Naive thymus-derived CD4-positive, alpha-beta T cell (primary cell): Measurements from ENCODE around the gene PLA2G2F. TPM values are rescaled to one million over a fixed set of nuclear protein-coding genes. Genes with fewer than 3 reads are reported as not detected.

ENCODE experiments used
- ATAC-seq: fragments of 150-1000 bp; cut with Tn5 transposase; 2 replicates; pipeline ENCODE4 v1.10.0; 2021; ENCODE audit warnings: mild to moderate bottlenecking, moderate library complexity
- CTCF ChIA-PET: fragments of 350-600 bp; sonication (Branson Sonifier 250); formaldehyde crosslinking; loops from one replicate; lab custom pipeline; 2021; ENCODE audit warnings: antibody characterized with exemption; lab: Charles Lee
- POLR2A ChIA-PET: fragments of 350-600 bp; sonication (Branson Sonifier 250); formaldehyde crosslinking; loops from one replicate; lab custom pipeline; 2021; ENCODE audit warnings: antibody characterized with exemption, inconsistent platforms; lab: Charles Lee
- DNase-seq, 9 donors: peaks; one replicate each; pipeline versions ENCODE4 v3.0.0 to v3.0.0-alpha.2; 2020 to 2022; ENCODE audit warnings: mixed read lengths in 1 of 9
- H3K27ac ChIP-seq: one replicate; pipeline ENCODE4 v1.7.0; 2013; ENCODE audit warnings: mild to moderate bottlenecking, low read depth, low read length, moderate library complexity
- H3K27me3 ChIP-seq, 2 donors: one replicate each; pipeline ENCODE4 v1.7.0; 2013; ENCODE audit warnings: low read length in 2 of 2, mild to moderate bottlenecking in 2 of 2, moderate library complexity in 2 of 2; ENCODE audit not compliant: control insufficient read depth in 2 of 2, insufficient read depth in 2 of 2
- H3K36me3 ChIP-seq, 3 experiments: 1 replicate in 2 of 3; 2 replicates in 1 of 3; pipeline ENCODE4 v1.7.0; 2013; ENCODE audit warnings: low read length in 3 of 3, mild to moderate bottlenecking in 3 of 3, moderate library complexity in 1 of 3; ENCODE audit not compliant: insufficient read depth in 3 of 3, control insufficient read depth in 2 of 3
- H3K4me1 ChIP-seq, 2 donors: one replicate each; pipeline ENCODE4 v1.7.0; 2013; ENCODE audit warnings: low read length in 2 of 2, mild to moderate bottlenecking in 2 of 2, moderate library complexity in 1 of 2; ENCODE audit not compliant: control insufficient read depth in 2 of 2, insufficient read depth in 2 of 2
- H3K4me3 ChIP-seq: 2 replicates; pipeline ENCODE4 v1.7.0; 2013; ENCODE audit warnings: mild to moderate bottlenecking, low read length
- H3K9me3 ChIP-seq, 3 experiments: 1 replicate in 2 of 3; 2 replicates in 1 of 3; pipeline ENCODE4 v1.7.0; 2013; ENCODE audit warnings: low read length in 3 of 3; ENCODE audit not compliant: control insufficient read depth in 2 of 3
- H3K27ac Mint-ChIP-seq, 9 donors: one replicate each; pipeline ENCODE4 v1.8.0; 2020 to 2022; ENCODE audit warnings: mixed read lengths in 9 of 9, mild to moderate bottlenecking in 8 of 9, moderate library complexity in 5 of 9, inconsistent platforms in 2 of 9
- H3K27me3 Mint-ChIP-seq, 5 donors: one replicate each; pipeline ENCODE4 v1.8.0; 2021 to 2022; ENCODE audit warnings: mixed read lengths in 5 of 5, mild to moderate bottlenecking in 1 of 5
- H3K36me3 Mint-ChIP-seq, 5 donors: one replicate each; pipeline ENCODE4 v1.8.0; 2020 to 2022; ENCODE audit warnings: mixed read lengths in 5 of 5, mild to moderate bottlenecking in 3 of 5, inconsistent platforms in 1 of 5
- H3K4me1 Mint-ChIP-seq, 7 donors: one replicate each; pipeline ENCODE4 v1.8.0; 2020 to 2022; ENCODE audit warnings: mixed read lengths in 7 of 7, mild to moderate bottlenecking in 3 of 7, inconsistent platforms in 1 of 7
- H3K4me3 Mint-ChIP-seq, 10 donors: one replicate each; pipeline ENCODE4 v1.8.0; 2020 to 2022; ENCODE audit warnings: mild to moderate bottlenecking in 10 of 10, mixed read lengths in 10 of 10, moderate library complexity in 6 of 10, inconsistent platforms in 2 of 10
- H3K9me3 Mint-ChIP-seq, 11 donors: one replicate each; pipeline ENCODE4 v1.8.0; 2020 to 2022; ENCODE audit warnings: mixed read lengths in 11 of 11, mild to moderate bottlenecking in 4 of 11, inconsistent platforms in 1 of 11, moderate library complexity in 1 of 11
- intact Hi-C, 2 donors: fragments of 100-400 bp; cut with micrococcal nuclease; formaldehyde crosslinking; loops; one replicate each; pipeline ENCODE4 v1.15.1; 2023
- polyA plus RNA-seq, 2 donors: library from polyadenylated mRNA; unstranded; fragments of 300-500 nt; fragmentation: Illumina TruSeq; gene quantifications; one replicate each; pipeline ENCODE4 v1.2.3, GENCODE V29; 2021
- total RNA-seq, 6 experiments: library from RNA in 5 of 6; stranded (reverse) in 5 of 6; gene quantifications; 1 replicate in 5 of 6; 2 replicates in 1 of 6; pipeline ENCODE4 v1.2.3 and lab custom pipeline; 2021 to 2026

The PLA2G2F gene
- total and polyA plus RNA-seq, 7 experiments from 2014 or later, result not detected

DNA sequence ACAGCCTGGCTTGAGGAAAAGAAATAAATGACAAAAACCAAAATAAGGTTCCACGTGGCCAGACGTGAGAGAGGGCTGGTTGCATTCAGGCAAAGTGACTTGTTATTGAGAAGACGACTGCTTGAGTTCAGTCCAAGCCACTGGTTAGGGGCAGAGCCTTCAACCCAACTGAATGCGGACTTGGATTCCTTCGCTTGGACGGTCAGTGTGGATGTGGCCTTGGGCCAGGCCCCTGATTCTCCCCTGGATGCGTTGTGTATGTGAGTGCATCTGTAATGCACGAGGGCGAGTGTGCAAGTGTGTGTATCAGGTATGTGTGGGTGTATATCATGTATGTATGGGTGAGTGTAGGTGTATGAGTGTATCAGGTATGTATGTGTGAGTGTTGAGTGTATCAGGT, 1.9 kb downstream of the PLA2G2F start:
- Mint-ChIP-seq H3K9me3 (no peaks in the 10 kb centered on the region), H3K27me3 (peaks cover 4 to 14% (median 8%) of the 10 kb centered on the region in 5 donors), H3K36me3 (no peaks in the 10 kb centered on the region), H3K4me1 (no peaks in the 10 kb centered on the region), H3K4me3 (no peak overlapping the region), H3K27ac (no peak overlapping the region)
- intact Hi-C loops, result no loop called here
- Histone ChIP-seq H3K36me3 (no peaks in the 10 kb centered on the region), H3K4me3 (no peak overlapping the region), H3K4me1 (no peaks in the 10 kb centered on the region), H3K9me3 (no peaks in the 10 kb centered on the region), H3K27ac (no peak overlapping the region), H3K27me3 (no peaks in the 10 kb centered on the region)
- POLR2A ChIA-PET, result no interaction called here
- CTCF ChIA-PET, result no interaction called here
- DNase-seq, result no peak
- no peak for ATAC-seq

GRCh38 chr1:20141466-20141865, 2.3 kb downstream of the PLA2G2F start:
- ATAC-seq (no peak), DNase-seq (no peak)
- Mint-ChIP-seq H3K27ac (no peak overlapping the region), H3K9me3 (no peaks in the 10 kb centered on the region), H3K4me3 (no peak overlapping the region), H3K27me3 (peaks cover 4 to 12% (median 8%) of the 10 kb centered on the region in 5 donors), H3K4me1 (no peaks in the 10 kb centered on the region), H3K36me3 (no peaks in the 10 kb centered on the region)
- ChIA-PET POLR2A (no interaction called here), CTCF (no interaction called here)
- no peaks in the 10 kb centered on the region for H3K36me3 ChIP-seq
- H3K27ac ChIP-seq, result no peak overlapping the region
- intact Hi-C loops, result no loop called here
- no peaks in the 10 kb centered on the region for H3K9me3 ChIP-seq
- no peaks in the 10 kb centered on the region for H3K4me1 ChIP-seq
- no peaks in the 10 kb centered on the region for H3K27me3 ChIP-seq
- no peak overlapping the region for H3K4me3 ChIP-seq

DNA sequence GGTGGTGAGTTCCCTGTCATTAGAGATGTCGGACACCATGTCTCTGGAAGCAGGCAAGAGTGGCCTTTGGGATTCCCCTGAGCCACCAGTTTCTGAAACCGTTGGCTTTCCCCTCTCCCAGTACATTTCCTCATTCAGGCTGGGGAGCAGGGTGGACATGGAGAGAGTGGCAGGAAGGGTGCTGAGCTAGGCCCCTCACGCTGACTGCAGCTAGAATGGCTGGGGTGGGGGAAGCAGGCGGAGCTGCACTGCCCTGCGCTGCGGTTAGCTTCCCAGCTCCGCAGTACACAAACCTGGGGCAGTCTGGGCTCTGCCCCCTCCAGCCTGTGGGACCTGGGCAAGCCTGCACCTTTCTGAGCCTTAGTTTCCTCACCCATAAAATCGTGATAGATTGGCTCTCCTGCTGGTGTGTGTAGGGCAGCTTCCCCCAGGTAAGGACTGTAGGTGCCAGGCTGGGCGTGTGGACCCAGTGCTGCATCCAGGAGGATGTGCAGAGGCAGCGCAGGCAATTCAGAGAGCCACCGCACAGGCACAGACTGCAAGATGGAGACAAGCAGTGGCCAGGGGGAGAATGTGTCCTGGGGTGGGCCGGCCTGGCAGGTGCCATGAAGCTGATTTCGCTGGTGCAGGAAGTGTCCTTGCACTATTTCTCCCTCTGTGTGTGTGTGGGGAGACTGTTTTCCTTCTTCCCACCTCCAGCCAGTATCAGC, 3.0 kb downstream of the PLA2G2F start:
- Histone ChIP-seq H3K27ac (no peak overlapping the region), H3K4me3 (no peak overlapping the region), H3K9me3 (no peaks in the 10 kb centered on the region), H3K36me3 (no peaks in the 10 kb centered on the region), H3K27me3 (no peaks in the 10 kb centered on the region), H3K4me1 (no peaks in the 10 kb centered on the region)
- Mint-ChIP-seq H3K27me3 (peaks cover 4 to 12% (median 8%) of the 10 kb centered on the region in 5 donors), H3K9me3 (no peaks in the 10 kb centered on the region), H3K27ac (peak overlapping the region in 1 of 9 donors; percentile 56), H3K4me1 (no peaks in the 10 kb centered on the region), H3K36me3 (no peaks in the 10 kb centered on the region), H3K4me3 (no peak overlapping the region)
- intact Hi-C loops, result no loop called here
- no peak for ATAC-seq
- CTCF ChIA-PET, result interaction anchor here (2.1 kb wide), 1 partner anchor 10 kb away, joined by 10 read pairs; no protein-coding TSS in a partner anchor
- no peak for DNase-seq
- POLR2A ChIA-PET, result no interaction called here

- DNase-seq, result no peak
- H3K9me3 ChIP-seq, result no peaks in the 10 kb centered on the region
- Mint-ChIP-seq H3K27ac (no peak overlapping the region), H3K4me1 (no peaks in the 10 kb centered on the region), H3K36me3 (no peaks in the 10 kb centered on the region), H3K9me3 (no peaks in the 10 kb centered on the region), H3K27me3 (peaks cover 2 to 12% (median 8%) of the 10 kb centered on the region in 5 donors), H3K4me3 (no peak overlapping the region)
- no peaks in the 10 kb centered on the region for H3K4me1 ChIP-seq
- CTCF ChIA-PET, result interaction anchor here (0.7 to 2.1 kb wide), 2 partner anchors 9 to 228 kb away, joined by 3 to 10 read pairs; no protein-coding TSS in a partner anchor
- POLR2A ChIA-PET, result interaction anchor here (0.6 kb wide), 1 partner anchor 23 kb away, joined by 3 read pairs; no protein-coding TSS in a partner anchor
- ATAC-seq, result no peak
- intact Hi-C loops, result no loop called here
- no peak overlapping the region for H3K4me3 ChIP-seq
- H3K36me3 ChIP-seq, result no peaks in the 10 kb centered on the region
- H3K27me3 ChIP-seq, result no peaks in the 10 kb centered on the region
- H3K27ac ChIP-seq, result no peak overlapping the region
These were observed 4.2 kb downstream of the PLA2G2F start for GRCh38 chr1:20143318-20143717.

DNA sequence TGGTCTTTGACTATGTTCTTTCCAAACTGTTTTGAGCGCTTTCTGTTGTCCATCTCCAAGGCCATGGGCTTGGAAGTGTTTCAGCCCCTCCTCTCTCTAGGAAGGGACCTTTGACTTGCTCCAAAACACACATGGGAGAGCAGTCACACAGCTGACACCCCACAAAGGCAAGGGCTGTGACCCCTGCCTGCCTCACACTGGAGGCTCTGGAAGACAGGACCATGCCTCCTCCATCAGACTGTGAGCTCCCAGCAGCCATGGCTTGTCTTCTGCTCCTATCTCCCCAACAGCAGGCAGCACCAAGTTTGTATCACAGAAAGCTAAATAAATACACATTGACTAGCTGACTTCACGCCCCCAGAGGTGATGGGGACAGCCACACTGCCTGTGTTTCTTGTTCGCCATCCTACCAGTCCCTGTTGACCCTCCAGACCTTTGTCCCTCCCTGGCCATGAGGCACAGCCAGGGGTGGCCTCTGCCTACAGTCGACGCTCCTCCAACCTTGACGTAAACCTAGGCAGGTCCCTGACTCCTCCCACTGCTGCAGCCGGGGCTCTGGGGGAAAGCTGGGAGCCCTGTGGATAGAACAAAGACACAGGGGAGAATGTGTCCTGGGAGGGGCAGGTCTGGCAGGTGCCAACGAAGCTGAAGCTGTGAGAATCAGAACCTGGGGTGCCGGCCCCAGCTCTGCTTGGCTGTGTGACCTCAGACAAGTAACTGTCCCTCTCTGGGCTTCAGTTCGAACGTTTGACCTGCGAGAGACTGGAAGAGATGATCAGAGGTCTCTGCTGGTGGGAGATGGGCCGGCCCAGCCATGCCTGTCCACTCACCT, 4.8 kb downstream of the PLA2G2F start:
- ChIA-PET POLR2A (interaction anchor here (0.6 kb wide), 1 partner anchor 24 kb away, joined by 3 read pairs; no protein-coding TSS in a partner anchor), CTCF (interaction anchor here (0.7 to 2.1 kb wide), 2 partner anchors 9 to 228 kb away, joined by 3 to 10 read pairs; no protein-coding TSS in a partner anchor)
- no peaks in the 10 kb centered on the region for H3K9me3 ChIP-seq
- H3K36me3 Mint-ChIP-seq, result no peaks in the 10 kb centered on the region
- H3K4me1 Mint-ChIP-seq, result no peaks in the 10 kb centered on the region
- no peak for ATAC-seq
- H3K36me3 ChIP-seq, result no peaks in the 10 kb centered on the region
- no peak overlapping the region for H3K4me3 Mint-ChIP-seq
- DNase-seq, result no peak
- no peak overlapping the region for H3K27ac Mint-ChIP-seq
- H3K27me3 ChIP-seq, result no peaks in the 10 kb centered on the region
- H3K4me1 ChIP-seq, result no peaks in the 10 kb centered on the region
- H3K27me3 Mint-ChIP-seq, result peaks cover 0 to 8% (median 6%) of the 10 kb centered on the region in 5 donors
- no peak overlapping the region for H3K27ac ChIP-seq
- no peak overlapping the region for H3K4me3 ChIP-seq
- no peaks in the 10 kb centered on the region for H3K9me3 Mint-ChIP-seq
- intact Hi-C loops, result loop anchor here in 1 of 2 donors (2.0 kb wide), 1 partner anchor 225 kb away; no protein-coding TSS in a partner anchor

- intact Hi-C loops, result no loop called here
- Histone ChIP-seq H3K27me3 (no peaks in the 10 kb centered on the region), H3K4me3 (no peak overlapping the region), H3K4me1 (peaks cover 0 to 5% of the 10 kb centered on the region in 2 donors), H3K27ac (no peak overlapping the region), H3K9me3 (no peaks in the 10 kb centered on the region), H3K36me3 (no peaks in the 10 kb centered on the region)
- Mint-ChIP-seq H3K4me1 (peaks cover 0 to 7% (median 2%) of the 10 kb centered on the region in 7 donors), H3K27me3 (peaks cover 0 to 2% (median 0%) of the 10 kb centered on the region in 5 donors), H3K36me3 (no peaks in the 10 kb centered on the region), H3K4me3 (no peak overlapping the region), H3K9me3 (no peaks in the 10 kb centered on the region), H3K27ac (no peak overlapping the region)
- ChIA-PET CTCF (interaction anchor here (0.5 to 0.7 kb wide), 5 partner anchors 46 to 374 kb away, joined by 3 to 4 read pairs (median 3); no protein-coding TSS in a partner anchor), POLR2A (no interaction called here)
- ATAC-seq (no peak), DNase-seq (no peak)
These were observed 8.9 kb downstream of the PLA2G2F start for GRCh38 chr1:20147846-20148570.
